HG02759 (cell line): ENCODE data around the gene ANKRD45.
"Not testable (repeated sequence)": the region's sequence is repeated elsewhere in the genome, so short reads cannot be mapped to it uniquely, and the experiment has no call there.

Source experiments
- ATAC-seq: cut with Tn5 transposase; IDR thresholded peaks from one replicate; pipeline ENCODE4 v1.9.1; 2021; ENCODE audit warnings: mild to moderate bottlenecking, moderate library complexity; ENCODE audit not compliant: unreplicated experiment

ANKRD45 gene, protein sequence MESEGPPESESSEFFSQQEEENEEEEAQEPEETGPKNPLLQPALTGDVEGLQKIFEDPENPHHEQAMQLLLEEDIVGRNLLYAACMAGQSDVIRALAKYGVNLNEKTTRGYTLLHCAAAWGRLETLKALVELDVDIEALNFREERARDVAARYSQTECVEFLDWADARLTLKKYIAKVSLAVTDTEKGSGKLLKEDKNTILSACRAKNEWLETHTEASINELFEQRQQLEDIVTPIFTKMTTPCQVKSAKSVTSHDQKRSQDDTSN

DNA sequence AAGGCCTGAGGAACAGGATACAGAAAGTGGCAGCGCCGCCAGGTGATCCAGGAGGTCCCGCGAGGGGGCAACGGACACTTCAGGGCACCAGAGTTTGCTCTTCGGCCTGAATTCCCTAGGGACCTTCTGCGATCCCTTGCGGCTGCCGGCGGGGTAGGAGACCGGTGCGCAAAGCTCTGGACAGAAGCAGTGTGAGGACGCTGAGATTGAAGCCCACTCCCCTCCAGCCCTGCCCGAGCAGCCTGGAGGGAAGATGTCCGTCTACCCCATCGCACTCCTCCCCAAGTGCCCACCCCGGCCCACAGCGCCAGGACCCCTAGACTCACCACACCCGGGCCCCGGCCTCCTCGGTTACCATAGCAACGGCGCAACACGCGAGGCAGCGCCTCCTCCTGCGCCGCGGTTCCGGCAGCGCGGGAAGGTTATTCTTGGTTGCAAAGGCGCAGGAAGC, at the start of gene ANKRD45:
Gene ANKRD45 (minus strand): TSS at position 361 of the 451 bp plus-strand sequence. CDS start 10,433 bp downstream, outside the sequence.
- peak; percentile 40 for ATAC-seq

DNA sequence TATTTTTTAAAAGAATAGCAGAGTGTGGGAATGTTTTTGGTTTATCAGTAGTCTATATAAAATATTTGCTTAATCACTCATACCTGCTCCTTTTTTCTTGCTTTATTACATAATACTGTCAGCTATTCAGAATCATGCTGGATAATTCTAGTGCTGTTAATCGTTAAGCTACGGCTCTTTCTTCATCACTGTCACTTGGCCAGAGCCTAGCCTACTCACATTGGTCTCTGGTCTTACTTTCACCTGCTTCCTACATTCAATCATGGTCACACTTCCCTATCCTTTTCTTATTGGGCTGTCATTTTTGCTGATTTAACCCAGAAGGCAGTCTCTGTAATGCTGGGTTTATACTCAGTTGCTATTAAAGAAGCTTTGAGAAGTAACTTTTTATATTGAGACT, 47.6 kb upstream of the ANKRD45 start:
- ATAC-seq: no peak

DNA sequence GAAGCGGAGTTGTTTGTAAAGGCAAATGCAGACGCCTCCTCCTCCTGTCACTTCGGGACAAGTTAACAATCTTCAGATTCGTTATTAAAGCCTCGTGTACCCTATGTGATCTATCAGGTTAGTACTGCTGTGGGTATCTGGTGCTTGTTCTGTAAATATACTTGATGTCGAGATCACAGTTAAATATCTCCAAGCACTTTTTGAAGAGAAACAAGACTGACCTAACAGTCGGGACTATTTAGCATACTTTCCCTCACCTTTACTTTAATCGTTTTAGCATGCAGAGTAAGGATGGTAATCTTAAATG, 45.8 kb upstream of the ANKRD45 start:
- no peak for ATAC-seq

DNA sequence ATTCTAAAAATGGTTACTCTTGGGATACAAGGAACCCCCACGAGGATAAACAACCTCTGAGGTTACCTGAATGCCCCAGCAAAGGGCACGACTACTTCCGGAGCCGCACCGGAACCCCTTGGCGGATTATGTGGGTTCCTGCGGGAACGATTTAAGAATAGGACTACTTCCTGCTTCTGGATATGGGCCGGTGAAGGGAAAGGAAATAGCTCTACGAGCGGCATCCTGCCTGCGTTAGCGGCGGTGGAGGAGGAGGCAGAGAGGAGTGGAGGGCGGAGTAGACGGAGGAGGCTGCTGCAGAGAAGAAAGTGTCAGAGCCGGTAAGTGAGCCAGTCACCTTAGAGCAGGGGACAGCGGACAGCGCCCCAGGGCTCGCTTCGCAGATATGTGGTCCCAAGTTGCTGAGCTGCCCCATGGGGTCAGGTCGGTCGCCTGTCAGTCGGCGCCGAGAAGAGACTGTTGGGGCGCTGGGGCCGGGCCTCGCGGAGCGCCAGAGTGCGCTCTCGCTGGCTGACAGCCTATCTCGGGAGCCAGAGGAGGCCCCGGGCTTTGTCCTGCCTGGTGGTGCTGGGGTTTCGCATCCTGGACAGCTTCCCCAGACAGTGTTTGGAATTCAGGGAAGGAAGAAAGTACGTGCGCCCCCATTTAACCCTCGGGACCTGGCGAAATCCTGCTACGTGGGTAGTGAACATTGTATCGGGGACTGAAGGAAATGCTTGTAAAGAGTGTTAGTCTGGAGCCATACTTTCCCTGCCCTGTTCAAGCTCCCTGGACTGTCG, 45.3 kb upstream of the ANKRD45 start, which contains the start of gene KLHL20:
Gene KLHL20 (plus strand): TSS at position 223 of the 779 bp plus-strand sequence. CDS start 1,063 bp downstream, outside the sequence.
- ATAC-seq: peak; percentile 92

DNA sequence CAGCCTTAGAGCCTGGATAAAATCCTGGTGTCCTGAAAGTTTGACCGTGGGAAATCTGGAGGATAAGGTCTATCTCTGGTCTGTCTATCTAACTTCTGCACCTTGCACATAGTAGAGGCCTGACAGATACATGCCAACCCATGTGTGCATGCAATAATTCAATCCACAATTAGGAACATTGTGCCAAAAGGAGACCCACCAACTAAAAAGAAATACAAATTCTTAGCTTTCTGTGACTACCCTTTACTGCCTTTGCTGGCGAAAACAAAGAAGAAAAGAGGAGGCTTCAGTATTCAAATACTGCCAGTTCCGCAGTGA, 44.7 kb upstream of the ANKRD45 start:
- no peak for ATAC-seq

DNA sequence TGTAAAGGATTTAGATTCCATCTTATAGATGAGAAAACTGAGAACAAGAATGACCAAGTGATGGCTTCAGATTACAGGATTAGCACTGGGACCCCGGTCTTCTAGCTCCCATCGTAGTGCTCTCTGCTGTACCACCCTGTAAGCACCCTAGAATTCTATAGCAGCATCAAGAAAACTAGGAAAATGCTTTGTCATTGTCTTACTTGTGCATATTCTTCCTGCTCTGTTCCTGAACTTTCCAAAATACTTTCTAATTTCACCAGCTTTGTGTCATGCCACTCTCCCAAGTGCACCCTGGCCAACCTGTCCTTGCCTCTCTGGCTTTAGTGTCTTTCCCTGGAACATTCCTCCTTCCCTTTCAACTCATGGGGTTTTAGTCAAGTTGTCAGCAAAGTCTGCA, 39.1 kb upstream of the ANKRD45 start:
- no peak for ATAC-seq

DNA sequence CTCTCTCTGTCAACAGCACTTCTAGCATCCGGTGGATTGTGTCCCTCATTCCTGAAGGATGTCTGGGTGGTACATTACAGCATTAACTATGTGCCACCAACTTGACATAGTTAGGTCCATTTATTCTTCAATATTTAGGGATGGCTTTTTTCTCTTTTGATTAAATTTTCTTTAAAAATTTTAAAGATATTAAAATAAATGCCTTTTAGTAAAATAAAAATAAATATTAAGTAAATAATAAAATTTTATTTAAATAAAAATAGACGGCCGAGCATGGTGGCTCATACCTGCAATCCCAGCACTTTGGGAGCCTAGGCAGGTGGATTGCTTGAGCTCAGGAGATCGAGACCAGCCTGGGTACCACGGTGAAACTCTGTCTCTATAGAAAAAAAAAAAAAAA, 35.5 kb upstream of the ANKRD45 start:
- no peak for ATAC-seq

DNA sequence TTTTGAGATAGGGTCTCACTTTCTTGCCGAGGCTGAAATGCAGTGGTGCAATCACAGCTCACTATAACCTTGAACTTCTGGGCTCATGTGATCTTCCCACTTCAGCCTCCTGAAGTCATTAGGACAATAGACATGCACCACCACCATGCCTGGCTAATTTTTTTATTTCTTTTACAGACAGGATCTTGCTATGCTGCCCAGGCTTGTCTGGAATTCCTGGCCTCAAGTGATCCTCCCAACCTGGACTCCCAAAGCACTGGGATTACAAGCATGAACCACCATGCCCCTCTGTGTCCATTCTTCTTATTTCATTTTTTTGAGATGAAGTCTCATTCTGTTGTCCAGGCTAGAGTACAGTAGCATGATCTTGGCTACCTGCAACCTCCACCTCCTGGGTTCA, 33.1 kb upstream of the ANKRD45 start:
- no peak for ATAC-seq

DNA sequence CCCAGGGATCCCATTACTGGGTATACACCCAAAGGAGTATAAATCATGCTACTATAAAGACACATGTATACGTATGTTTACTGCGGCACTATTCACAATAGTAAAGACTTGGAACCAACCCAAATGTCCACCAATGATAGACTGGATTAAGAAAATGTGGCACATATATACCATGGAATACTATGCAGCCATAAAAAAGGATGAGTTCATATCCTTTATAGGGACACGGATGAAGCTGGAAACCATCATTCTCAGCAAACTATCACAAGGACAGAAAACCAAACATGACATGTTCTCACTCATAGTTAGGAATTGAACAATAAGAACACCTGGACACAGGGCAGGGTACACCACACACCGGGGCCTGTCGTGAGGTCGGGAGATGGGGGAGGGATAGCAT, 31.6 kb upstream of the ANKRD45 start:
- not testable (repeated sequence) for ATAC-seq

DNA sequence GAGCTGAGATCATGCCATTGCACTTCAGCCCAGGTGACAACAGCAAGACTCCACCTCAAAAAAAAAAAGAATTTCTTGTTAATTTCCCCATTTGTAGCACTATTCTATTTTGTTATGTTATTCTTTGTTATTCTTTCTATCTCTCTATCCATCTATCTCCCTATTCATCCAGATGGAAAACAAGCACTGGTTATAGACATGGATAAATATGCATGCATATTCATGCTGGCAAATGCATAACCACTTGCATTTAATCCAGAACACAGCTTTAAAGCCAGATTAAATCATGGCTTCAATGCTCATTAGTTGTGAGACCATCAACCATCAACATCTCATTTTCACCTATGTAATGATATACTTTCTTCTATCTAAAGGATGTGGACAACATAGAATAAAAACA, 23.6 kb upstream of the ANKRD45 start:
- no peak for ATAC-seq

DNA sequence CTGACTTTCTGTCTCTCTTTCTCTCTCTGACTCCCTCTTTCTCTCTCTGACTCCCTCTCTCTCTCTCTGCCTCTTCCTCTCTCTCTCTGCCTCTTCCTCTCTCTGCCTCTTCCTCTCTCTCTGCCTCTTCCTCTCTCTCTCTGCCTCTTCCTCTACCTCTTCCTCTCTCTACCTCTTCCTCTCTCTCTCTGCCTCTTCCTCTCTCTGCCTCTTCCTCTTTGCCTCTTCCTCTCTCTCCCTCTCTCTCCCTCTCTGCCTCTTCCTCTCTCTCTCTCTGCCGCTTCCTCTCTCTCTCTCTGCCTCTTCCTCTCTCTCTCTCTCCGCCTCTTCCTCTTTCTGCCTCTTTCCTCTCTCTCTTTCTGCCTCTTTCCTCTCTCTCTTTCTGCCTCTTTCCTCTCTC, 18.6 kb upstream of the ANKRD45 start:
- ATAC-seq: no peak

DNA sequence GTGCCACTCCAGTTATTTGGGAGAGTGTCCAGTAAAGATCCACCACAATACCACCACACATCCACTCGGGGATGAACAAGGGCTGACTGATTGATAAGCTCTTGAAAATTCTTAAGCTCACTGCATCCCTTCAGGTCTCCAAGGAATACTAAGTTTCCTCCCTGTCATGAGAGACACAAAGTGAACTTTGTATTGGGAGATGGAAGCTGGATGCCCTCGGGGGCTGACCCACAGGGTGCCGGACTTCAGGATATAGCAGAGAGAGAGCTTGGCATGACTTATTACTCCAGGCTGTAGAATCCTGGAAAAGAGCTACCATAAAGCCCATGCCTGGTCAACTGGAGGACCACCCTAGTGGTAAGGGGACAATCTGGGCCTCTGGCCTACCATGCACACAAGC, 15.5 kb upstream of the ANKRD45 start:
- ATAC-seq: not testable (repeated sequence)

DNA sequence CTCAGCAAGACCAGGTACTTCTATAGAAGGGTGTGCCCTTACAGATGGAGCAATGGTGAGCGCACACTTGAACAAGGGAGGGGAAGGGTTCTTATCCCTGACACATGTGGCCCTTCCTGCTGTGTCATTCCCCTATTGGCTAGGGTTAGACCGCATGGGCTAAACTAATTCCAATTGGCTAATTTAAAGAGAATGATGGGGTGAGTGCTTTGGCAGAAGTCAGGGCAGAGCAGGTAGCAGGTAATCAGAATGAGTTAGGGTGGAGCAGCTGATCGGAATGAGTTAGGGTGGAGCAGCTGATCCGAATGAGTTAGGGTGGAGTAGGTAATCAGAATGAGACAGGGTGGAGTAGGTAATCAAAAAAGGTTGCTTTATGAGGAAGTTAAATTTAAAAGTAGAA, 14.2 kb upstream of the ANKRD45 start:
- ATAC-seq: not testable (repeated sequence)

DNA sequence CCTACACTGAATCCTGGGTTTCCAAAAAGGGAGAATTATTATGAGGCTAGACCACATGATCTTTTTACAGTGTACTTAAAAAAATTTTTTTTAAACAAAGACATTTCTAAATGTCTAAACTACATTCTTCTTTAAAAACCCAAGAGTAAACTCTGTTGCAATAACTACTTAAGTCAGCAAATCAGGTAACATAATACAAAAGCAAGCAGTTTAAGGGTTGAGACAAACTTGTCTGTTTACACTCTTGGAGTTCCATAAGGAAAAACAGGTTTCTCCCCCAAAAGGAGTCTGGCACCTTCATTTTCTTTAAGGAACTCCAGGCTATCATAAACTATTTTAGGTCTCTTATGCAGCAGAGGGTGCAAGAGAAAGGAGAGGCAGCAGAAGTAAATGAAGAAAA, 12.5 kb upstream of the ANKRD45 start:
- ATAC-seq: no peak

DNA sequence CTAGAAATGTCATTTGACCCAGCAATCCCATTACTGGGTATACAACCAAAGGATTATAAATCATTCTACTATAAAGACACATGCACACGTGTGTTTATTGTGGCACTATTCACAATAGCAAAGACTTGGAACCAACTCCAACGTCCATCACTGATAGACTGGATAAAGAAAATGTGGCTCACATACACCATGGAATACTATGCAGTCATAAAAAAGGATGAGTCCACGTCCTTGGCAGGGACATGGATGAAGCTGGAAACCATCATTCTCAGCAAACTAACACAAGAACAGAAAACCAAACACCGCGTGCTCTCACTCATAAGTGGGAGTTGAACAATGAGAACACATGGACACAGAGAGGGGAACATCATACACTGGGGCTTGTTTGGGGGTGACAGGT, 10.5 kb upstream of the ANKRD45 start:
- not testable (repeated sequence) for ATAC-seq

DNA sequence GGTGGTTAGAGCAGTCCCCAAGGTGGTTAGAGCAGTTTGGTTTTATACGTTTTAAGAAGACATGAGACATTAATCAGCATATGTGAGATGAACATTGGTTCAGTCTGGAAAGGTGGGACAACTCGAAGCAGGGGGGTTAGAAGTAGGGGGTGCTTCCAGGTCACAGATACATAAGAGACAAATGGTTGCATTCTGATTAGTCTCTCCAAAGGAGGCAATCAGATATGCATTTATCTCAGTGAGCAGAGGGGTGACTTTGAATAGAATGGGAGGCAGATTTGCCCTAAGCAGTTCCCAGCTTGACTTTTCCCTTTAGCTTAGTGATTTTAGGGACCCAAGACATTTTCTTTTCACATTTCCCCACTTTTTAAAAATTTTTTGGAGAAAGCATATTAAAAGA, 4.8 kb upstream of the ANKRD45 start:
- ATAC-seq: not testable (repeated sequence)

DNA sequence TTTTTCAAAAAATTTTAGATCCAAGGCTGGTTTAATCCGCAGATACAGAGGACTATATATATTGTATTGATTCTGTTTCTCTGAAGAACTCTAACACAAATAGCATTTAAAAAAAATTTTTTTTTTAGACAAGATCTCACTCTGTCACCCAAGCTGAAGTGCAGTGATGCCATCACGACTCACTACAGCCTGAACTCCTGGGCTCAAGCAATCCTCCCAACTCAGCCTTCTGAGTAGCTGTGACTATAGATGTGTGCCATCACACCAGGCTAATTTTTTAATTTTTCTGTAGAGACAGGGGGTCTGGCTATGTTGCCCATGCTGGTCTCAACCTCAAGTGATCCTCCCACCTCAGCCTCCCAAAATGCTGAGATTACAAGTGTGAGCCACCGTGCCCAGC, 3.0 kb downstream of the ANKRD45 start:
- no peak for ATAC-seq

DNA sequence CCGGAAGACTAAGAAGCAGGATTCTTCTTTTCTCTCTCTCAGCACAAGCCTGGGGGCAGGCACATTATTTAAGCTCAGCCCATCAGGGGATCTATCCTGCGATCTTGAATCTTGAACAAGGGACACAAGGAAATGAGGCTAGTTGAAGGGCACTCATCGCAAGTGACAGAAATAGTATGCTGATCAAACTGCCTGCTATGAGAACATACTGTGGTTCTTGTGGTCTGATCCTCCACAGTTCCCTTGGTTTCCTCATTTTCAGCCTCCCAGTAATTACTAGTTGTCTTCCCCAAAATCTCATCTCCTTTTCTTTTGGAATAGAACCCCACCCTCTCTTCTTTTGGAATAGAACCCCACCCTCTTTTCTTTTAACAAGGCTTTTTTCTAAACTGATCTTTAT, 6.5 kb downstream of the ANKRD45 start:
- ATAC-seq: no peak

DNA sequence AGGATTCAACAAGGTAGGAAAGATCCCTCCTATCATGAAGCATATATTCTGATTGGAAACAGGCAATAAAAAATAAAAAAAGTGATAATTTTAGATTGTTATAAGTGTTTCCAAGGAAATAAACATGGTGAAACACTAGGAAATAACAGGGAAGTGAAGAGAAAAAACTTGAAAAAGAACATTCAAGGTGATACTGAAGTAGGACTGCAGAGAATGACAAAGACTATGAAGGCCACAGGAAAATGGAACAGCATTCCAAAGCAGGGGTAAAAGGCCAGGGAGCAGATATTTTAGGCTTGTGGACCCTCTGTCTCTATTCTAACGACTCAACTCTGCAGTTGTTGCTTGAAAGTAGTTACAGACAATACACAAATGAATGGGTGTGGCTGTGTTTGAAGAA, 7.9 kb downstream of the ANKRD45 start:
- no peak for ATAC-seq

DNA sequence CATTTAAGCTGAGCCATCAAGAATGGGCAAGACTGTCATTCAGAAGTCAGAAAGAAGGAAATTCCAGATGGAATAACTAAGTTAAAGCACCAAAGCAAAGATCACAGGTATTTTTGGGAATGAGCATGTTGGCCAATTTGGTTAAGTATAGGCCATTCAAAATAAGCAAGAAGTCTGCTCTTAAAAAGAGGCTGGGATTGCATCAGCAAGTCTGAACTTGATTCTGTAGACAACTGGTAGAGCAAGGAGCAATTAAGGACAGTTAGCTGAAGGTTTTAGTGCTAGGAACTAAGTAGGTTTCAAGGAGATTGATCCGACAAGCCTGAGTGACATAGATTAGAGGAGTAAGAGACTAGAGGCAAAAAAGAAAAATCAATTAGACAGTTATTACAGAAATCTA, 8.4 kb downstream of the ANKRD45 start:
- no peak for ATAC-seq

DNA sequence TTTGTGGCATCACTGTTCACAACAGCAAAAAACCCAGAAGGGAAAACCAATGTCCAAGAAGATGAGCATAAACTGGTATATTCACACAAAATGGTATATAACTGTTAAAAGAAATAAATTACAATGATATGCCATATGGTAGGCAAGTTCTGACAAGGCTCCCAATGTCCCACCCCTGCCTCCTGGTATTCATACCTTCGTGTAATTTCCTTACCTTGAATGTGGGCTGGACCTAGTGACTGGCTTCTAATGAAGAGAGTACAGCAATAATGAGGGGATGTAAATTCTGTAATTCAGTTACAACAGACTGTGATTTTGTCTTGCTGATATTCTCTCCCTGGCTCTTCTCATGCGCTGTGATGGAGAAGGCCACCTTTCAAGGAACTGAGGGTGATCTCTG, 9.3 kb downstream of the ANKRD45 start:
- no peak for ATAC-seq

DNA sequence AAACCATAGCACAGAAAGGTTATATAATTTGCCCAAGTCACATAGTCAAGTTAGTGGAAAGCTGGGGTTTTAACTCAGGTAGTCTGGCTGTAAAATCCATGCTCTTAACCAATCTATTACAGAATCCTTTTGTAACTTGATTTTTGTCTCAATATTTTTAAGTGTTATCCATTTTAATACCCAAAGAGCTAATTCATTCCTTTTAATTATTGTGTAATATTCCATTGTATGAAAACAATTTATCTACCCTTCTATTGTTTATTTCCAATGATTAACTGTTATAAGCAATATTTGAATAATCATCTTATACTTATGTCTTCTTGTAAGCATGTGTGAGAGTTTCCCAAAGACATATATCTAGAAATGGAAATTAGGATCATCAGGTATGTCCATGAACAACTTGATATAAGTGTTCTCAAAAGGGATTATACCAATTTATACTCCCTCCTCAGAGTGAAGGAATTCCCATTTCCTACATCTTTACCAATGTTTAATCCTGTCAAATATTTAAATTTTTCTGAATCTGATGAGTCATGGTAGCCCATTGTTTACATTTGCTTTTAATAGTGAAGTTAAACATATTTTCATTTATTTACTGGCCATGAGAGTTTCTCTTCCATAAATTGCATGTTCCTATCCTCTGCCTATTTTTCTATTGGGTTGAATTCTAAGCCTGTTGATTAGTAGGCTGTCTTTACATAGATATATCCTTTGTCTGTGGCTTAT, 20.6 kb downstream of the ANKRD45 start:
- ATAC-seq: no peak
